HG02938 (cell line): ENCODE data around the gene NOMO2.
"Not testable (repeated sequence)": the region's sequence is repeated elsewhere in the genome, so short reads cannot be mapped to it uniquely, and the experiment has no call there.

Experiments
- ATAC-seq: cut with Tn5 transposase; IDR thresholded peaks from one replicate; pipeline ENCODE4 v1.9.1; 2021; ENCODE audit warnings: mild to moderate bottlenecking, moderate library complexity; ENCODE audit not compliant: unreplicated experiment

NOMO2 gene

GRCh38 chr16:18575298-18575917, 13.5 kb upstream of the NOMO2 start:
- not testable (repeated sequence) for ATAC-seq

GRCh38 chr16:18573887-18574286, 12.0 kb upstream of the NOMO2 start:
- not testable (repeated sequence) for ATAC-seq

- not testable (repeated sequence) for ATAC-seq
Measured at GRCh38 chr16:18572973-18573372, 11.1 kb upstream of the NOMO2 start.

GRCh38 chr16:18571307-18571850, 9.5 kb upstream of the NOMO2 start:
- ATAC-seq: not testable (repeated sequence)

GRCh38 chr16:18570529-18571306, 8.8 kb upstream of the NOMO2 start:
- ATAC-seq: not testable (repeated sequence)

- not testable (repeated sequence) for ATAC-seq
Measured at GRCh38 chr16:18560416-18561220, 1.3 kb downstream of the NOMO2 start.

GRCh38 chr16:18553671-18554070, 8.2 kb downstream of the NOMO2 start:
- ATAC-seq: not testable (repeated sequence)

GRCh38 chr16:18547382-18547781, 14.5 kb downstream of the NOMO2 start:
- not testable (repeated sequence) for ATAC-seq

- not testable (repeated sequence) for ATAC-seq
Measured at GRCh38 chr16:18546853-18547252, 15.0 kb downstream of the NOMO2 start.

- not testable (repeated sequence) for ATAC-seq
Measured at GRCh38 chr16:18544232-18545081, 17.4 kb downstream of the NOMO2 start.

GRCh38 chr16:18541912-18542311, 20.0 kb downstream of the NOMO2 start:
- ATAC-seq: not testable (repeated sequence)

GRCh38 chr16:18537004-18537403, 24.9 kb downstream of the NOMO2 start:
- ATAC-seq: not testable (repeated sequence)

- ATAC-seq: not testable (repeated sequence)
Measured at GRCh38 chr16:18535519-18536168, 26.3 kb downstream of the NOMO2 start.

- ATAC-seq: not testable (repeated sequence)
Measured at GRCh38 chr16:18534308-18534707, 27.6 kb downstream of the NOMO2 start.

- not testable (repeated sequence) for ATAC-seq
Measured at GRCh38 chr16:18531323-18531722, 30.6 kb downstream of the NOMO2 start.

GRCh38 chr16:18530329-18530728, 31.6 kb downstream of the NOMO2 start:
- not testable (repeated sequence) for ATAC-seq

- not testable (repeated sequence) for ATAC-seq
Measured at GRCh38 chr16:18526547-18526946, 35.4 kb downstream of the NOMO2 start.

GRCh38 chr16:18525882-18526482, 35.9 kb downstream of the NOMO2 start:
- not testable (repeated sequence) for ATAC-seq

- ATAC-seq: not testable (repeated sequence)
Measured at GRCh38 chr16:18522637-18523036, 39.3 kb downstream of the NOMO2 start.
